Stimulated activated CD8-positive, alpha-beta memory T cell treated with anti-CD3 and anti-CD28 coated beads, Interleukin-15, amount 100 ng/mL, for 4 hours (primary cell): ENCODE data around the gene SLIT1.
"Not testable (repeated sequence)": the region's sequence is repeated elsewhere in the genome, so short reads cannot be mapped to it uniquely, and the experiment has no call there.

Experiments used
- DNase-seq, 2 donors: peaks; one replicate each; pipeline ENCODE4 v3.0.0-alpha.2; 2020; ENCODE audit warnings: low read depth in 2 of 2

Gene SLIT1

DNA sequence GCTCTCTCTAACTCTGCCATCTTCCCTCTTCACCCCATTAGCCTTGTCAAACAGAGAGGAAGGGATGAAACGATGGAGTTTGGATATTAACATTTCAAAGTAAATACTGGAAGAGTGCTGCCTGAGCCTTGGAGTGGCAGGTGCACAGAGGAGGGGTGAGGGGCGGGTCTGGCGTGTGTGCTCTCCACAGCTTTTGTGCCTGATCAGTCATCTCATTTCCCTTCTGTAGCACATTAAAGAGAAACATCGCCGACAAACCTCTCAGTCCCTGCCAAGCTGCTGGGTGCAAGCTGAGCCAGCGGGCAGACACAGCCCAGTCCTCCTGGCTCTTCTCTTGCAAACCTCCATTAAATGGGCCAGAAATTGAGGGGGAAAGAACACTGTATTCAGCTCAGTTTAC lies 76.2 kb downstream of the SLIT1 start:
- no peak for DNase-seq

GRCh38 chr10:97107551-97107950 lies 78.2 kb downstream of the SLIT1 start:
- no peak for DNase-seq

DNA sequence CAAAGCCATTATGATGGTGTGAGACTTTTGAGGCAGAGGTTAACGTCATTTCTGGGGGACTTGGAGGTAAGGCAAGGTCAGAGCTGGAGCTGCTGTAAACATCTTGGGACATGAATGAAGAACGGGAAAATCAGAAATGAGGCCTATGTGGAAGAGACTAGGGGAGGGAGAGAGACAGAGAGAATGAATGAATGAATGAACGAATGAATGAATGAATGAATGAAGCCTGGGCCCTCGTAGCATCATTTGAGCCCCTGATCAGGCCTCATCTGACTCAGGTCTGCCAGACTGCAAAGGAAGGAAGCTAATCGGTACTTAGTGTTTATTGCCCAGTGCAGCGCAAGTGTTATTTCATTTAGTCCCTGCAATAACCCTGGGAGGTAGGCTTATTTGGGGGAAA lies 79.6 kb downstream of the SLIT1 start:
- no peak for DNase-seq

DNA sequence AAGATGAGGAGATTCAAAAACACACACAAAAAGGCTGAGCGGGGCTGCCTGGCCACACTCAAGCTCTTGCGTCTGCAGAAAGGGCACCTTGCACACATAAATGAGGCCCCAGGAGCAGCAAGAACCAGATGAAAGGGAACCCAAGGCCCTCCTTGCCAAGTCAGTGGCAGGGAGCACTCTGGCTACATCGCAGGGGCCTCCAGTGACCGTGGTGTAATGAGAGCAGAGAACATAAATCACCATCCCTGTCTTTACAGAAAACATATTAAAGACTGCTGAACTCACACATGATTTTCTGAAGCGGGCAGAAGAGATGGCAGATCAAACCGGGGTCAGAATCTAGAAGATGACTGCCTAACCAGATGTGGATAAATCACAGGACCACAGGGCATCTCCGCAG lies 80.5 kb downstream of the SLIT1 start:
- no peak for DNase-seq

- DNase-seq, result no peak
These were observed 82.3 kb downstream of the SLIT1 start for GRCh38 chr10:97103316-97104080.

GRCh38 chr10:97102441-97102840 lies 83.3 kb downstream of the SLIT1 start:
- DNase-seq, result no peak

DNA sequence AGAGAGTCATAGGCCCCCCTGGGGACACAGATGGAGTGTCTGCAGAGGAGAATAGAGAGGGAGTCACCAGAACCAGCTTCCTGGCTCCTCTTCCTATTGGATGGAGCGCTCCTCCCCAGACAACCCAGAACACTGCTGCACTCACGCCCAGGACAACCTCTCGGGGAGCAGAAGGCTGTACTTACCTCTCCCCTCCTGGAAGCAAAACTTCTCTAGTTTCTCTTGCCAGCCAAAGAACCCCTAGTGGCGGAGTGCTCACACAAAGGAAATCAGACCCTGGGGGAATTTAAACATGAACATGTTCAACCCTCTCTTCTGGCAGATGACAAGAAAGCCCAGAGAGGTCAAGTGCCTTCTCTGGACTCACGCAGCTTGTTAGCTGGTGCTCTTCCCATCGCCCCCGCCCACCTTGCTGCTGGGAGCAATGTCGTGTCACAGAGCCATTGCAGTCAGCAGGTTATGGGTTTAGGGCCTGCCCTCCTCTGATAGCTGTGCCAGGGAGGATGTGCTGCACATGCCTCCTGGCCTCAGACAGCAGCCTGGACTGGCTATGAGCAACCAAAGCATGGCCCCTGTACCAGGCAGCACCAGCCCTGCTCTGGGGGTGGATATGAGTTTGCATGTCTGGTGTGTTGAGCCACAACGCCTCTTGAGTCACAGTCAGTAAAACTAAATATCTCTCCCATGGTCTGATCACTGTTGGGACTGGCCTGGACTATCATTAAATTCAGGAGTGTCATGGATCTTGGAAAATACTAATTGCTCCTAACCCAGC lies 84.4 kb downstream of the SLIT1 start:
- DNase-seq, result no peak

- no peak for DNase-seq
These were observed 85.1 kb downstream of the SLIT1 start for GRCh38 chr10:97100657-97101056.

DNA sequence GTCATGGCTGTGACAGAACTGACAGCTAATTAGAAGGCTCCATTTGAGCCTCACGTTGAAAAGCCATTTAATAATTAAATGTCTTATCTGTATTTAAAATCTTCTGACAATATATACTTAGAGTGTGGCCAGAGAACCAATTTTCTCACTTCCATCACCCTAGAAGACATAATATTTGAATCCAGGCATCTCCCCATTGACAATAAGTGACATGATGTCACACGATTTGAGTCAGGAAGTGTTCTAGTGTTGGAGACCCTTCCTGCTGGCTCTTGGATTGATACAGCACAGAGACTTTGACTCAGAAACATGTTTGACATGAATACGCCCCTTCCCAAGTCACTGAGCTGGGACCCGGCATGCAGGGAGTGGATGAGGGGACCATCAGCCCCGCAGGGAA lies 85.9 kb downstream of the SLIT1 start:
- no peak for DNase-seq

GRCh38 chr10:97099089-97099488 lies 86.7 kb downstream of the SLIT1 start:
- DNase-seq, result no peak

- DNase-seq, result no peak
These were observed 88.7 kb downstream of the SLIT1 start for GRCh38 chr10:97097084-97097433.

DNA sequence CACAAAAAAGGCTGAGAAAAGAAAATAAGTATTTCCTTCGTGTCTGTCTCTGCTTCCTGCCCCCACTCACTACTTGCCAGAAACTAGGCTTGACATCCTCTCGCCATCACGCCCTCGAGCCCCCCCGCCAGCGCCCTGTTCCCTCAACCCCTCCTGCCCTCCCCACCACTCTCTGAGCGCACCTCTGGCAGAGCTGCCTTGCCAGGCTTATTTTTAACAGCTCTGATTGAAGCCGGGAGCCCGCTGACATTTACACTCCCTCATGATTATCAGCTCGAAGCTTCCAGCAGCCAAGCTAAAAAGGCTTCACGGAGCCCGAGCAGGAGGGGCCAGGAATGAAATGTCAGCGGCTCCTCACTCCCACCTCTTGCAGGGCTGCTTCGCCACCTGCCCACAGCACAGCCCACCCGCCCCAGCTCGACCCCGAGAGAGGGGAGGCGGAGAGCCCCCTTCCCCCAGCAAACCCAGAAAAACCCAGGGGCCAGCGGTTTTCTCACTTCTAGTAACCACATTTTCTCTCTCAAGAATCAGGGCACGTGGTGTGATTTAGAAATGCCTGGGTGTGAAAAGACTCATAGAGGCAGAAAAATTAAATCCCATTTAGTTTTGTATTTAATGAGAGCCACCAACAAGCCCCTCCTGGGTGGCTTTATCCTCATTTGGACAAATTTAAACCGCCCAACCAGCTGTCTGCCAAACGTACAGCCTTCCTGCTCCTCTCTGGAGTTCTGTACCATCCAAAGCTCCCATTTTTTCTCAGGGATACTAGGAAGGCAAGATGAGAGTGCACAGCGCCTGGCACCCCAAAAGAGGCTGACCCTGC lies 89.3 kb downstream of the SLIT1 start:
- peak in 1 of 2 donors; percentile 15 for DNase-seq

GRCh38 chr10:97095701-97096260 lies 90.0 kb downstream of the SLIT1 start:
- DNase-seq, result no peak

DNA sequence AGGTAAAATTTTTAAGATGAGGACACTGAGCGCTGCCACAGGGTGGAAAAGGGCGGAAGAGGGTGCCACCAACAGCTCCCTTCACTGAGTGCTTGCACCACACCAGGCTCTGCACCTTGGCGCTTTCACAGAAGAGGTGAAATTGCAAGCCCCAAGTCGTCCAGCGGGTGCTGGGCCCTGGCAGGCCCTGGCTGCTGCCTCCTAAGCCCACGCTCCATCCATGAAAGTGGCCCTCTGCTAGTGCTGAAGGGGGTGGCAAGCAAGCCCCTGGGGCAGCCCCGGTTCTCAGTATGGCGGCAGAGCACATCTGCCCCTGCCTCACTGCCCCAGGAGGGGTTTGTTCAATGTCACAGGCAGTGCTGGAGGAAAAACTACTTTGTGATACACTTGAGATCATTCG lies 95.1 kb downstream of the SLIT1 start:
- DNase-seq, result no peak

GRCh38 chr10:97090035-97090434 lies 95.7 kb downstream of the SLIT1 start:
- no peak for DNase-seq

DNA sequence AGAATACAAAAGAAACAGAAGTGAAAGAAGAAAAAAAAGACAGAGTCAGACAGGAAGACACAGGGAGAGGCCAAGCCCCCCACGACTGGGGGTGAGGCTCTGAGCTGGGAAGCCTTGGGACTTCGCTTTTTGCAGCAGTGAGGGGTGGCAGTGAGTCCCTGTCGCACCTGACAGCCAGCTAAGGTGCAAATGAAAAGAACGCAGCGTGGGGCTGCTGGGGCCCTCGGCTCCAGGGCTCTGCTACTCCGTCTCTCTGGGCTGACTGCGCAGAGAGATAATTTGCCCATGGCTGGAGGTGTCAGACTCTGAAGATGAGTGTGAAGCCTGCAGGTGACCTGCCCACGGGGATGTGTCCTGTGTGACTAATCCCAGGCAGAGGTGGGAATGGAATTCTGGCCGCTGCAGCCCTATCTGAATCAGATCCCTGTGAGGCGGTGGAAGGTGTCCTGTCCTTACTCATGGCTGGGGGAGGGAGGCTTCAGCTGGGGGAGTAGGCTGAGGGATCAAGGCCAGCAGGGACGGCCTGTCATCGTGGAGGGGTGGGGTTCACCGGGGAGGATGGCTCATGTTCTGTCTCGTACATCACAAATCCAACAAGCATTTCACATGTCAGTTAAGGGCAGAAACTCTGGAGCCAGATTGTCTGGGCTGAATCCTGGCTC lies 96.4 kb downstream of the SLIT1 start:
- DNase-seq, result no peak

- no peak for DNase-seq
These were observed 98.5 kb downstream of the SLIT1 start for GRCh38 chr10:97087296-97087695.

DNA sequence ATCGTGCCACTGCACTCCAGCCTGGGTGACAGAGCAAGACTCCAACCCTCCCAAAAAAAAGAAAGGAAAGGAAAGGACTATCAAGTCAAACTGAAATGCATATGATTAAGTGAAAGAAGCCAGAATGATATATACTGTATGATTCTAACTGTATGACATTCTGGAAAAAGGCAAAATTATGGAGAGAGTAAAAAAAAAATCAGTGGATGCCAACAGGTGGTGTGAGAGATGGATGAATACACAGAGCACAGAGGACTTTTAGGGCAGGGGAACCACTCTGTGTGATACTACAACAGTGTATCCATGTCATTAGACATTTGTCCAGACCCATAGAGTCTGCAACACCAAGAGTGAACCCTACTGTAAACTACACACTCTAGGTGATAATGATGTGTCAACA lies 99.2 kb downstream of the SLIT1 start:
- no peak for DNase-seq

DNA sequence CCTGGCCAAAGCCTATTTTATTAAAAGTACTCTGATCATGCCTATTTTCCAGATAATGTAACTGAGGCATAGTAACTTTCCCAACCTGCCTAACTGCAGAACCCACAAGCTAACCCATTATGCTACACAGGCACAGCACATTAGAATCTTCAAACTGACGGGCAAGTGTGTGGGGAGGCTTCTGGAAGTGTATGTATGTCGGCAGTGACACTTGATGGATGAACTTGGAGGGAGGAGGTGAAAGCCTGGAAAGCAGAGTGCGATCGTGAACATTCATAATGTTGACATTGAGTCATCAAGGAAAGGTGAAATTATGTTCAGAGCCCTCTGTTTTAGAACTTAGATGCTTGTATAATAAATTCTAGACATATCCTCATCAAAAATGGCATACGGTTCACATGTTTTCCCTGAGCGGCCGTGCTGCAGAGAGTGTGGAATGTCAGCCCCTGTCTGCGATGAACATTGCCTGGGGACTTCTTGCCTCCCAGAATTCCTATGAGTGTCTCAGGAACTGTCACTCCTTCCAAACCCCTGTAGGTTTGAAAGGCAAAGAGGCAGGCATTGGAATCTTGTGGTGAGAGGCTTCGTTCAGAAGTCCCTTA lies 102.4 kb downstream of the SLIT1 start:
- DNase-seq, result no peak

- not testable (repeated sequence) for DNase-seq
These were observed 103.2 kb downstream of the SLIT1 start for GRCh38 chr10:97082575-97082974.

DNA sequence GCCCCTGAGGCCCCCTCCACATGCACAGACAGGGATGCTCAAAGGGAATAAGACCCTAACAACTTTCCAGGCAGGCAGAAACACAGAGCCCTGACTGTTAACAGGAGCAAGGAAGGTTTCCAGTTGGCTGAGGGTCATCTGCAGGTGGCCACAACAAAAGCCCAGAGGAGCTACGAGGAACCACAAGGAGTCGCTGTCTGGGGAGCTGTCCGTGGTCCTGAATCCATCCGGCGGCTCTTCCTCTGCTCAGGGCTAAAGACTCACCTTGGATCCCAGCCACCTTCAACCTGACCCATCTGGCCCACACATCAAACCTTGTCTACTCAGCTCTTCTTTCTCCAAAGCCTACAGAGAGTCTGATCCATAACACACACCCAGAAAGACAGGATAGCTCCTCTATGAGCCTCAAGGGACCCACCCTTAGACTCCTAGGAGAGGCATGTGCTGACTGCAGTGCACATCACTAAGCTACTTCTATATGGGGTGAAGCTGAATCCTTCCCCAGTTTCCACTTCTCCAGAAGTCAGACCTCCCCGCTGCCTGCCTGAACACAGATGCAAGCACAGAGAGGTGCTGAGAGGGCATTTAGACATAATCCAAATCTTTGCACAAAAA lies 104.0 kb downstream of the SLIT1 start:
- DNase-seq, result no peak
